CD14-positive monocyte (primary cell): Measurements from ENCODE around the gene TALDO1. TPM values are rescaled to one million over a fixed set of nuclear protein-coding genes. Genes with fewer than 3 reads are reported as not detected.

Experiments
- DNase-seq, 3 donors: peaks; one replicate each; pipeline ENCODE4 v3.0.0-alpha.2; 2011 to 2022
- H2AFZ ChIP-seq: 2 replicates; pipeline ENCODE4 v1.6.0; 2012; ENCODE audit warnings: mild to moderate bottlenecking, low read depth, low read length, inconsistent platforms; ENCODE audit not compliant: insufficient read depth, poor library complexity, severe bottlenecking
- H3K27ac ChIP-seq, 2 donors: 1 replicate in 1 of 2; 2 replicates in 1 of 2; pipeline ENCODE4 v1.5.1; 2012 to 2013; ENCODE audit warnings: low read length in 2 of 2, control low read depth in 1 of 2, inconsistent platforms in 1 of 2, low read depth in 1 of 2, mild to moderate bottlenecking in 1 of 2
- H3K27me3 ChIP-seq, 2 donors: one replicate each; pipeline versions ENCODE4 v1.6.0 to v1.6.1; 2011 to 2013; ENCODE audit warnings: low read length in 2 of 2; ENCODE audit not compliant: control insufficient read depth in 2 of 2, insufficient read depth in 2 of 2
- H3K36me3 ChIP-seq, 2 donors: replicated peaks in 1 of 2; 1 replicate in 1 of 2; 2 replicates in 1 of 2; pipeline versions ENCODE4 v1.5.1 to v1.6.1; 2012 to 2013; ENCODE audit warnings: low read length in 2 of 2, control low read depth in 1 of 2, inconsistent platforms in 1 of 2, mild to moderate bottlenecking in 1 of 2; ENCODE audit not compliant: insufficient read depth in 2 of 2, control insufficient read depth in 1 of 2
- H3K4me1 ChIP-seq, 2 donors: 1 replicate in 1 of 2; 2 replicates in 1 of 2; pipeline versions ENCODE4 v1.5.1 to v1.6.1; 2012 to 2013; ENCODE audit warnings: low read length in 2 of 2, control low read depth in 1 of 2, inconsistent platforms in 1 of 2, mild to moderate bottlenecking in 1 of 2, moderate library complexity in 1 of 2; ENCODE audit not compliant: insufficient read depth in 2 of 2, control insufficient read depth in 1 of 2
- H3K4me2 ChIP-seq: replicated peaks from 2 replicates; pipeline ENCODE3; 2012; ENCODE audit warnings: low read length, moderate library complexity, mild to moderate bottlenecking; ENCODE audit not compliant: poor library complexity, severe bottlenecking; ENCODE audit errors: extremely low read depth
- H3K4me3 ChIP-seq, 3 experiments: fragments of 200-600 bp in 1 of 3; sonication (generic) in 1 of 3; replicated peaks in 1 of 3; 1 replicate in 2 of 3; 2 replicates in 1 of 3; pipeline ENCODE4 v1.5.1; 2011 to 2013; ENCODE audit warnings: low read length in 3 of 3, mild to moderate bottlenecking in 3 of 3, control low read depth in 2 of 3, low read depth in 2 of 3, inconsistent platforms in 1 of 3, moderate library complexity in 1 of 3
- H3K79me2 ChIP-seq: 2 replicates; pipeline ENCODE4 v1.6.0; 2012; ENCODE audit warnings: mild to moderate bottlenecking, control low read depth, inconsistent platforms, low read length, moderate library complexity; ENCODE audit not compliant: insufficient read depth
- H3K9ac ChIP-seq: 2 replicates; pipeline ENCODE4 v1.6.0; 2017; ENCODE audit warnings: low read length, mild to moderate bottlenecking; ENCODE audit not compliant: insufficient read depth, poor library complexity, severe bottlenecking
- H3K9me3 ChIP-seq, 2 donors: replicated peaks in 1 of 2; 1 replicate in 1 of 2; 2 replicates in 1 of 2; pipeline versions ENCODE4 v1.5.1 to v1.6.1; 2012 to 2013; ENCODE audit warnings: low read length in 2 of 2, control low read depth in 1 of 2; ENCODE audit not compliant: control insufficient read depth in 1 of 2, insufficient read depth in 1 of 2
- H4K20me1 ChIP-seq: 2 replicates; pipeline ENCODE4 v1.6.0; 2012; ENCODE audit warnings: mild to moderate bottlenecking, low read length, control low read depth, moderate library complexity; ENCODE audit not compliant: insufficient read depth
- H3K27ac Mint-ChIP-seq, 7 donors: one replicate each; pipeline ENCODE4 v1.8.0; 2020; ENCODE audit warnings: mild to moderate bottlenecking in 7 of 7, mixed read lengths in 7 of 7, moderate library complexity in 6 of 7, inconsistent platforms in 2 of 7
- H3K27me3 Mint-ChIP-seq, 3 donors: one replicate each; pipeline ENCODE4 v1.8.0; 2021 to 2022; ENCODE audit warnings: low read depth in 3 of 3, mild to moderate bottlenecking in 3 of 3, mixed read lengths in 3 of 3, moderate library complexity in 3 of 3, inconsistent platforms in 1 of 3
- H3K36me3 Mint-ChIP-seq, 2 donors: one replicate each; pipeline ENCODE4 v1.8.0; 2020; ENCODE audit warnings: mixed read lengths in 2 of 2, inconsistent platforms in 1 of 2, mild to moderate bottlenecking in 1 of 2
- H3K4me1 Mint-ChIP-seq: one replicate; pipeline ENCODE4 v1.8.0; 2020; ENCODE audit warnings: mild to moderate bottlenecking, mixed read lengths
- H3K4me3 Mint-ChIP-seq, 2 donors: one replicate each; pipeline ENCODE4 v1.8.0; 2020; ENCODE audit warnings: mild to moderate bottlenecking in 2 of 2, mixed read lengths in 2 of 2, moderate library complexity in 1 of 2
- H3K9me3 Mint-ChIP-seq, 7 donors: one replicate each; pipeline ENCODE4 v1.8.0; 2020 to 2022; ENCODE audit warnings: mixed read lengths in 7 of 7, mild to moderate bottlenecking in 6 of 7, moderate library complexity in 6 of 7, inconsistent platforms in 2 of 7
- WGBS: methylation state at CpG from one replicate; pipeline ENCODE4 v1.1.5; 2013; ENCODE audit warnings: missing lambda C conversion rate; ENCODE audit not compliant: insufficient coverage; 5-methylcytosine and 5-hydroxymethylcytosine counted together
- intact Hi-C, 2 donors: fragments of 100-400 bp; cut with micrococcal nuclease; formaldehyde crosslinking; loops; one replicate each; pipeline versions ENCODE4 v1.15.0 to v1.15.1; 2023
- polyA plus RNA-seq, 3 donors: library from polyadenylated mRNA; depleted of rRNA in 1 of 3; unstranded in 2 of 3; stranded (reverse) in 1 of 3; fragments of 300-500 nt in 2 of 3; fragments of >200 nt in 1 of 3; fragmentation: Illumina TruSeq in 2 of 3; gene quantifications; 1 replicate in 2 of 3; 2 replicates in 1 of 3; pipeline ENCODE4 v1.2.3, GENCODE V29; 2012 to 2021
- TF ChIP-seq, protein P1 (sequence below): fragments of 200-600 bp; IDR thresholded peaks from one replicate; pipeline ENCODE4 v1.8.0; 2022; ENCODE audit warnings: antibody characterized with exemption, mild to moderate bottlenecking

TALDO1 gene
- polyA plus RNA-seq, 3 donors: 502 to 1,249 (median 1,224) TPM

DNA sequence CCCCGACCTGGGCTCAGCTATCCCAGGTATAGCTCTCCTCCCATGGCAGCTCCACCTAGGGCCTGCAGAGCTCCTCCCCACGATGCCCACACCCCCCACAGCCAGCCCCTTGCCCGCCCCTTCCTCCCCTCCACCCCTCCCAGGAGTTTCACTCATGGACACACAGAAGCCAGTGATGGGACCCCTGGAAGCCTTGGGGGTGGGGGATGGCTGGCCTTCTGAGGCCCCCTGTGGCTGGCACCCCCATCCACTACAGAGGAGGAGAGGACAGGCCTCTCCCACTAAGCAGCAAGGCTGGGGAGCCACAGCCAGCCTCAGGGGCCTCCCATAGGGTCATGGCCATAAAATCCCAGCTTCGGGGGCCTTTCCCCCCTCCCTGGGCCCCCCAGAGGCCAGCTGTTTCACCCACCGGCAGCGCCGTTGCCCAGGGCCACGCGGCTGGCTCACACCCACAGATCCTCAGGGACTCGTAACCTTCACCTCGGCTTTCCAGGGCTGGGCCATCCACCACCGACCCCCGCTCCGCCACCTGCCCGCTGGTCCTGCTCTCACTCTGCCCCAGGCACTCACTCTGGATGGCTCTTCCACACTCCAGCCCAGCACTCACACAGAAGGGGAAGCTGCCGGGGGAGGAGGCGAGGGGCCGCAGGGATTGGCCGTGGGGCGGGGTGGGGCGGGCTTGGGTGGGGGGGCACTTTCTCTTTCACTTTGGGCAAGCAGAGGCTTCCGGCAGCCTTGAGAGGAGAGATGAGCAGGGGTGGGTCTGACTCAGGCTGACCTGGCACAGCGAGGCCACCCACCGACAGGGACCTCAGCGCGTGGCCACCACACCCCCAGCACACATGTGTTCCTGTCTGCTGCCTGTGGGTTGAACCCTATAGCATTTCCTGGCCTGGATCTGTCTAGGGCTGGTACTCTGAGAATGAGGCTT is 48.6 kb downstream of the TALDO1 start:
- Histone ChIP-seq H3K4me2 (peak overlapping the region; percentile 98), H3K27me3 (peaks cover 0 to 2% of the 10 kb centered on the region in 2 donors), H3K36me3 (peaks cover 11 to 13% of the 10 kb centered on the region in 2 donors), H3K9me3 (no peaks in the 10 kb centered on the region), H2AFZ (peak overlapping the region; percentile 64), H3K9ac (peak overlapping the region; percentile 68), H4K20me1 (peaks cover 4% of the 10 kb centered on the region), H3K27ac (peak overlapping the region; percentile 64 to 77), H3K4me1 (peaks cover 29 to 33% of the 10 kb centered on the region in 2 donors), H3K79me2 (peaks cover 15% of the 10 kb centered on the region), H3K4me3 (peak overlapping the region; percentile 46 to 85 (median 84))
- TF ChIP-seq, protein P1, sequence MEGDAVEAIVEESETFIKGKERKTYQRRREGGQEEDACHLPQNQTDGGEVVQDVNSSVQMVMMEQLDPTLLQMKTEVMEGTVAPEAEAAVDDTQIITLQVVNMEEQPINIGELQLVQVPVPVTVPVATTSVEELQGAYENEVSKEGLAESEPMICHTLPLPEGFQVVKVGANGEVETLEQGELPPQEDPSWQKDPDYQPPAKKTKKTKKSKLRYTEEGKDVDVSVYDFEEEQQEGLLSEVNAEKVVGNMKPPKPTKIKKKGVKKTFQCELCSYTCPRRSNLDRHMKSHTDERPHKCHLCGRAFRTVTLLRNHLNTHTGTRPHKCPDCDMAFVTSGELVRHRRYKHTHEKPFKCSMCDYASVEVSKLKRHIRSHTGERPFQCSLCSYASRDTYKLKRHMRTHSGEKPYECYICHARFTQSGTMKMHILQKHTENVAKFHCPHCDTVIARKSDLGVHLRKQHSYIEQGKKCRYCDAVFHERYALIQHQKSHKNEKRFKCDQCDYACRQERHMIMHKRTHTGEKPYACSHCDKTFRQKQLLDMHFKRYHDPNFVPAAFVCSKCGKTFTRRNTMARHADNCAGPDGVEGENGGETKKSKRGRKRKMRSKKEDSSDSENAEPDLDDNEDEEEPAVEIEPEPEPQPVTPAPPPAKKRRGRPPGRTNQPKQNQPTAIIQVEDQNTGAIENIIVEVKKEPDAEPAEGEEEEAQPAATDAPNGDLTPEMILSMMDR: no peak
- 8% methylated on average over 8 of the region's 26 CpGs for WGBS
- H3K27ac Mint-ChIP-seq: peak overlapping the region; percentile 81 to 91 (median 87)
- peaks cover 0 to 2% (median 0%) of the 10 kb centered on the region in 3 donors for H3K27me3 Mint-ChIP-seq
- H3K4me3 Mint-ChIP-seq: peak overlapping the region; percentile 80 to 94
- H3K9me3 Mint-ChIP-seq: no peaks in the 10 kb centered on the region
- intact Hi-C loops: loop anchor here (1.0 to 5.0 kb wide), 4 partner anchors 13 to 49 kb away; partner anchors contain the start of genes GATD1 (in 2 of the 2), RPLP2 (in 1 of the 2) and TALDO1 (in 1 of the 2)
- peak; percentile 80 to 91 (median 86) for DNase-seq
- peaks cover 18 to 26% of the 10 kb centered on the region in 2 donors for H3K36me3 Mint-ChIP-seq
- peaks cover 18% of the 10 kb centered on the region for H3K4me1 Mint-ChIP-seq

DNA sequence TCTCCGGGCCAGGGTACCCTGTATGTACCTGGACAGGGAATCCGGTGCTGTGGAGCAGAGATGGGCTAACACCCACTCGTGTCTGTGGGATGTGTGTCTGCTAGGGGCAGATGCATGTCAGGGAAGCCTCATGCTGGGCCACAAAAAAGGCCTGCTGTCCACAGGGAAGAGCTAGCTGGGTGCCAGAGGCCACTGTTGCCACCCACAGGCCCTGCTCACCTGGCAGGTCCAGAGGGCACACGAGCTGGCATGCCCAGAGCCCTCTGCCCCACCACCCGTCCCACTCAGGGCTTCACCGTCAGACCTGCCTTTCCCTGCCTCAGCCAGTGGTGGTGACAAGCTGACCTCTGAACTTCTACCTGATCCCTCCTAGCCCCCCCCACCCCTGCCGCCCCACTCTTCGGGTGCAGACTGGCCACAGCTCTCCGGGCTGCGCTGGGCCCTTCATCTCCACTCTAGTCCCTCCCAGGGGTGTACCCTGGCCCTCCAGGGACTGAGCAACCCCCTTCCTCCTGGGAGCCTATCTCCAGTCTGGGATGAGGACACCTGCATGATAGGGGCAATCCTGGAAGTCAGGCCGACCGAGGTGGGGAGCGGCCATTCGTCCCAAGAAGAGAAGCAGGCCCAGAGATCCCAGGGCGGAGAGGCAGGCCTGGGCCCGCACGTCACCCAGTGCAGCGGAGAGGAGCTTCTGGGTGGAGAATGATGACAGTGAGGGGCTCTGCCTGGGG is 49.5 kb downstream of the TALDO1 start:
- Histone ChIP-seq H3K4me3 (peak overlapping the region; percentile 54 to 85 (median 84)), H3K4me1 (peaks cover 29 to 33% of the 10 kb centered on the region in 2 donors), H2AFZ (peak overlapping the region; percentile 78), H3K79me2 (peaks cover 15% of the 10 kb centered on the region), H3K9me3 (no peaks in the 10 kb centered on the region), H3K4me2 (peak overlapping the region; percentile 98), H3K27ac (peak overlapping the region; percentile 64 to 77), H3K9ac (peak overlapping the region; percentile 59), H3K27me3 (no peaks in the 10 kb centered on the region), H4K20me1 (no peaks in the 10 kb centered on the region), H3K36me3 (peaks cover 6 to 19% of the 10 kb centered on the region in 2 donors)
- H3K27me3 Mint-ChIP-seq: no peaks in the 10 kb centered on the region
- WGBS: 19% methylated on average over 13 of the region's 18 CpGs
- DNase-seq: no peak
- peaks cover 13 to 27% of the 10 kb centered on the region in 2 donors for H3K36me3 Mint-ChIP-seq
- peak overlapping the region; percentile 80 to 94 for H3K4me3 Mint-ChIP-seq
- peaks cover 18% of the 10 kb centered on the region for H3K4me1 Mint-ChIP-seq
- peaks cover 0 to 2% (median 0%) of the 10 kb centered on the region in 7 donors for H3K9me3 Mint-ChIP-seq
- intact Hi-C loops: loop anchor here (1.0 to 5.0 kb wide), 4 partner anchors 13 to 49 kb away; partner anchors contain the start of genes GATD1 (in 2 of the 2), RPLP2 (in 1 of the 2) and TALDO1 (in 1 of the 2)
- peak overlapping the region; percentile 81 to 91 (median 87) for H3K27ac Mint-ChIP-seq
- TF ChIP-seq, protein P1: no peak
